Measurements from ENCODE around the gene IL11.

Gene IL11

DNA sequence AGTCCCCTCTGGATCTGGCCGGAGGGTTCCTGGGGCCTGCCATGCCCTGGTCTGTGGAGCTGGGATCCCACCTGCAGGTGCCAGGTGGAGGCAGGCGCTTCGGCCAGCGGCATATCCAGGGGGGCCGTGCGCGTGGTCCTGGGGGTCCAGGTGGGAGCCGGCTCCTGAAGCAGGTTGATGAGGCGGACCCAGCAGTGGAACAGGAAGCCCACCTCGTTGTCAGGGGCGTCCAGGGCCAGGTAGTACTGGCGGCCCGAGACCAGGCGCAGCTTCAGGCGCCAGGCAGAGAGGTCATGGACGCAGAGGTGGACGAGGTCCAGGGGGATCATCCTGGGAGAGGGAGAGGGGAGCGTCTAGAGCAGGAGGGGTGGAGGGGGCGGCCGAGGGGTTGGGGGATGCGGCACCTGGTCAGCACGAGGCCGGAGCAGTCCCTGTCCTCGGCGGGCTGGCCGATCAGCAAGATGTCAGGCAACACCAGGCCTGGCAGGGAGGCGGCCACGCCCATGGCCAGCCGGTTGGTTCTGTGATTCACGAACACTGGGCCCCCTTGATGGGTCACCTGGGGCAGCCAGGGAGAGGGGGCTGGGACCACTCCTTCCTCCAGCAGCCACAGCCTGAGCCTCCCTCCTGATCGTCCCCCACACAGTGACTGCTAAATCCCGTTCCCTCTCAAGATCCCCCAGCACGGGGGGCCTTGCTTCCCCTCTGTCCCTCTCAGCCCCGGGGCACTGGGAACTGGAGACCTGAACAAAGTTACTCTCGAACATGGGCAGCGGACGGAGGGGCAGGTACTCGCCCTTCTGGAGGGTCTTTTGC, 7.9 kb downstream of the IL11 start:
- no peak for TF ChIP-seq EP300 (IDR thresholded peaks at IDR 0.05; ENCODE audit: borderline replicate concordance)
- no peak for TF ChIP-seq YY1 (IDR thresholded peaks at IDR 0.05; ENCODE audit: low read depth)
- no peak for TF ChIP-seq CREB1 (IDR thresholded peaks at IDR 0.05; ENCODE audit: low read depth)
- TF ChIP-seq, protein P1, sequence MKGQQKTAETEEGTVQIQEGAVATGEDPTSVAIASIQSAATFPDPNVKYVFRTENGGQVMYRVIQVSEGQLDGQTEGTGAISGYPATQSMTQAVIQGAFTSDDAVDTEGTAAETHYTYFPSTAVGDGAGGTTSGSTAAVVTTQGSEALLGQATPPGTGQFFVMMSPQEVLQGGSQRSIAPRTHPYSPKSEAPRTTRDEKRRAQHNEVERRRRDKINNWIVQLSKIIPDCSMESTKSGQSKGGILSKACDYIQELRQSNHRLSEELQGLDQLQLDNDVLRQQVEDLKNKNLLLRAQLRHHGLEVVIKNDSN (IDR thresholded peaks at IDR 0.05): no peak
- no peak for TF ChIP-seq TAF1 (IDR thresholded peaks at IDR 0.05; ENCODE audit: low read depth)
- TF ChIP-seq, protein P2, sequence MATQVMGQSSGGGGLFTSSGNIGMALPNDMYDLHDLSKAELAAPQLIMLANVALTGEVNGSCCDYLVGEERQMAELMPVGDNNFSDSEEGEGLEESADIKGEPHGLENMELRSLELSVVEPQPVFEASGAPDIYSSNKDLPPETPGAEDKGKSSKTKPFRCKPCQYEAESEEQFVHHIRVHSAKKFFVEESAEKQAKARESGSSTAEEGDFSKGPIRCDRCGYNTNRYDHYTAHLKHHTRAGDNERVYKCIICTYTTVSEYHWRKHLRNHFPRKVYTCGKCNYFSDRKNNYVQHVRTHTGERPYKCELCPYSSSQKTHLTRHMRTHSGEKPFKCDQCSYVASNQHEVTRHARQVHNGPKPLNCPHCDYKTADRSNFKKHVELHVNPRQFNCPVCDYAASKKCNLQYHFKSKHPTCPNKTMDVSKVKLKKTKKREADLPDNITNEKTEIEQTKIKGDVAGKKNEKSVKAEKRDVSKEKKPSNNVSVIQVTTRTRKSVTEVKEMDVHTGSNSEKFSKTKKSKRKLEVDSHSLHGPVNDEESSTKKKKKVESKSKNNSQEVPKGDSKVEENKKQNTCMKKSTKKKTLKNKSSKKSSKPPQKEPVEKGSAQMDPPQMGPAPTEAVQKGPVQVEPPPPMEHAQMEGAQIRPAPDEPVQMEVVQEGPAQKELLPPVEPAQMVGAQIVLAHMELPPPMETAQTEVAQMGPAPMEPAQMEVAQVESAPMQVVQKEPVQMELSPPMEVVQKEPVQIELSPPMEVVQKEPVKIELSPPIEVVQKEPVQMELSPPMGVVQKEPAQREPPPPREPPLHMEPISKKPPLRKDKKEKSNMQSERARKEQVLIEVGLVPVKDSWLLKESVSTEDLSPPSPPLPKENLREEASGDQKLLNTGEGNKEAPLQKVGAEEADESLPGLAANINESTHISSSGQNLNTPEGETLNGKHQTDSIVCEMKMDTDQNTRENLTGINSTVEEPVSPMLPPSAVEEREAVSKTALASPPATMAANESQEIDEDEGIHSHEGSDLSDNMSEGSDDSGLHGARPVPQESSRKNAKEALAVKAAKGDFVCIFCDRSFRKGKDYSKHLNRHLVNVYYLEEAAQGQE (IDR thresholded peaks at IDR 0.05; ENCODE audit: low read depth): no peak
- TF ChIP-seq ZBTB7A (IDR thresholded peaks at IDR 0.05; ENCODE audit: low read depth): no peak
- TF ChIP-seq TCF12 (IDR thresholded peaks at IDR 0.05; ENCODE audit: low read depth): no peak

- TF ChIP-seq, protein P2 (IDR thresholded peaks at IDR 0.05; ENCODE audit: low read depth): no peak
- TF ChIP-seq ZBTB7A (IDR thresholded peaks at IDR 0.05; ENCODE audit: low read depth) (no peak), NFIC (IDR thresholded peaks at IDR 0.05) (no peak), CEBPB (IDR thresholded peaks at IDR 0.05) (no peak), TCF12 (IDR thresholded peaks at IDR 0.05; ENCODE audit: low read depth) (no peak), YY1 (IDR thresholded peaks at IDR 0.05; ENCODE audit: low read depth) (no peak), TAF1 (IDR thresholded peaks at IDR 0.05; ENCODE audit: low read depth) (no peak), EGR1 (IDR thresholded peaks at IDR 0.05) (no peak), FOXM1 (IDR thresholded peaks at IDR 0.05; ENCODE audit: borderline replicate concordance, low read depth) (no peak), TEAD4 (IDR thresholded peaks at IDR 0.05) (no peak), EP300 (IDR thresholded peaks at IDR 0.05; ENCODE audit: borderline replicate concordance) (no peak), RAD21 (IDR thresholded peaks at IDR 0.05; ENCODE audit: low read depth) (no peak)
- TF ChIP-seq, protein P1 (IDR thresholded peaks at IDR 0.05): no peak
- TF ChIP-seq, protein P3, sequence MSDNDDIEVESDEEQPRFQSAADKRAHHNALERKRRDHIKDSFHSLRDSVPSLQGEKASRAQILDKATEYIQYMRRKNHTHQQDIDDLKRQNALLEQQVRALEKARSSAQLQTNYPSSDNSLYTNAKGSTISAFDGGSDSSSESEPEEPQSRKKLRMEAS (IDR thresholded peaks at IDR 0.05): no peak
Measured at GRCh38 chr19:55360902-55361301, 9.4 kb downstream of the IL11 start.

- TF ChIP-seq YY1 (IDR thresholded peaks at IDR 0.05; ENCODE audit: low read depth): no peak
- no peak for TF ChIP-seq TAF1 (IDR thresholded peaks at IDR 0.05; ENCODE audit: low read depth)
- TF ChIP-seq TEAD4 (IDR thresholded peaks at IDR 0.05): no peak
- TF ChIP-seq, protein P2 (IDR thresholded peaks at IDR 0.05; ENCODE audit: low read depth): no peak
- no peak for TF ChIP-seq ZBTB7A (IDR thresholded peaks at IDR 0.05; ENCODE audit: low read depth)
- TF ChIP-seq, protein P1 (IDR thresholded peaks at IDR 0.05): no peak
- no peak for TF ChIP-seq CEBPB (IDR thresholded peaks at IDR 0.05)
- no peak for TF ChIP-seq RAD21 (IDR thresholded peaks at IDR 0.05; ENCODE audit: low read depth)
- no peak for TF ChIP-seq TCF12 (IDR thresholded peaks at IDR 0.05; ENCODE audit: low read depth)
- no peak for TF ChIP-seq CREB1 (IDR thresholded peaks at IDR 0.05; ENCODE audit: low read depth)
- no peak for TF ChIP-seq EGR1 (IDR thresholded peaks at IDR 0.05)
- TF ChIP-seq, protein P3 (IDR thresholded peaks at IDR 0.05): no peak
- TF ChIP-seq EP300 (IDR thresholded peaks at IDR 0.05; ENCODE audit: borderline replicate concordance): no peak
- TF ChIP-seq NFIC (IDR thresholded peaks at IDR 0.05): no peak
- TF ChIP-seq FOXM1 (IDR thresholded peaks at IDR 0.05; ENCODE audit: borderline replicate concordance, low read depth): no peak
Measured at GRCh38 chr19:55358943-55359908, 11.0 kb downstream of the IL11 start.

Measured in Ishikawa (cell line).